SW 1271 (cell line): ENCODE data around the gene GLRA1.
A peak's percentile ranks its signal among the peaks of the same experiment; 100 is the strongest.
"Not testable (repeated sequence)": the region's sequence is repeated elsewhere in the genome, so short reads cannot be mapped to it uniquely, and the experiment has no call there.

Experiments used
- DNase-seq, 2 experiments: peaks; one replicate each; lab custom pipeline; 2025; lab: John Stamatoyannopoulos, UW

Gene GLRA1

DNA sequence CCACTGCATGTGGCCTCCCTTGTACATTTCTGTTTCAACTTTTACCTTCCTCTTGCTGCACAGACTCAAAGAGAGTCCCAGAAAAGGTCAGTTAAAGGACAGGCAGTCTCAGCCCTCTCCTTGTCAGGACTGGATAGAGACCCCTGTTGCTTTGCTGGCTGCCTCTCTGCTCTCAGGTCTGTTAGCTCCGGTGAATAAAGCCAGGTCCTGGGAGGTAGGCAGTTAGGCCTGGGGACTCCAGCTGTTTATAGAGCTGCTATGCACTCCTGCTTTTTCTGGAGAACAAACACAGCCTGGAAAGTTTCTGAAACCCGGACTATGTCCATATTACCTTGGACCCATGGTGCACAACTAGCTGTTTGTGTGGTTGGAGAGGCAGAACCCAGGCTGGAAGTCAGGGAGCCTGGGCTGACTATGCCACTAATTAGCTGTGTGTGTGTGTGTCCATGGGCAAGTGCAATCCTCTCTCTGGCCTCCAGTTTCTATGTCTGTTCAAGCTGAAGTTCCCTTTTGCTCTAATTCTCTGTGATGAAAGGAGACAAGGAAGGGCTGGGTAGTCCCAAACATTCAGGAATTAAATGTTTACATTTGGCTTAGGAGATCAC lies 42.9 kb downstream of the GLRA1 start:
- DNase-seq = no peak

DNA sequence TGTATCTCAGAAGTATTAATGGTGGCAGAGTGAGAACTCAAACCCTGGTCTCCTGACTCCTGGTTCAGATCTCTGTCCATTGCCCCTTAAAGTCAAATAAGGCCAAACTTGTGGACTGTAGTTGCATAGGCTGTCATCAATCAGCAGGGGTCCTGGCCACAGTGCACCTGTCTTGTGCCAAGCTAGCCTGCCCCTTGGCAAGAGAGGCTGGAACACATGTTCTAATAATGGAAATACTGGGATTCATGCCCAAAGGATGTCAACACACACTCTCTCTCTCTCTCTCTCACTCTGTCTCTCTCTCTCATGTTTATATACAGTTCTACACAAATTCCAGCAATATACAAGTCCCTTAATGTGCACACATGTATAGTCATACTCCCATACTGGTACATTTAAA lies 44.3 kb downstream of the GLRA1 start:
- no peak for DNase-seq

- DNase-seq = no peak
Measured at GRCh38 chr5:151873701-151874100, 51.0 kb downstream of the GLRA1 start.

DNA sequence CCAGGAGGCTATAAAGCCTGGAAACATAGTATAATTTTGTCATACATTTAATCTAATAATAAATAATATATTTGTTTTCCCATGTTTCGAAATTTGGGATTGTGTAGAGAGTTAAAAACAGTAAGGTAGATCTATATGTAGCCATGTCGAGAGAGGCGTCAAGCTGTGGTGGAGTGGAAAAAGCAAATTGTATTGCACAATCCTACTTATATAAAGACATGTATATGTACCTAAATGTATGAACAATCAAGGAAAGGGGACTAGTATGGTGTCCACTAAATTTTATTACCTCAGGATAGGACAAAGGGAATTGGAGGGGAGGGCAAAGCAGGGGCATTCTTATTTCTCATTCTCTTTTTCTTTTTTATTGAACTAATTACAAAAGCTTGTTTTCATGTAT lies 52.0 kb downstream of the GLRA1 start:
- no peak for DNase-seq

DNA sequence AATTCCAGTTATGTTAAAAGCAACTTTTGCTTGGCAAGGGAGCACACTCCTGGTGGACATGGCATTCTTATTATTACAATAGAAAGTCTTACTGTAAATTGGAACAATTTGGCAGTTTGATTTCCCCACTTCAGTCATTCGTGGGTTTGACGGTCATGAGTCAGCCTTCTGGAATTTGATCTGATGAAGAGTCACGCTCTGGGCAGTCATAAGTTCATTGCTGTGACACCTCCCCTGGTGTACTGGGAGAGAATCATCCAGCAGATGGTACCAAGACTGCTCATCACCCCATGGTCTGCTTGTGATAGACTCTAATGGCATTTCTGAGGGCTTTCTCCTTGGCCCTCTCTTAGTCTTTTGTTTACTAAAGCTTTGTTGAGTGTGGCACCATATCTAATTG lies 53.8 kb downstream of the GLRA1 start:
- DNase-seq = peak; percentile 61 to 87

DNA sequence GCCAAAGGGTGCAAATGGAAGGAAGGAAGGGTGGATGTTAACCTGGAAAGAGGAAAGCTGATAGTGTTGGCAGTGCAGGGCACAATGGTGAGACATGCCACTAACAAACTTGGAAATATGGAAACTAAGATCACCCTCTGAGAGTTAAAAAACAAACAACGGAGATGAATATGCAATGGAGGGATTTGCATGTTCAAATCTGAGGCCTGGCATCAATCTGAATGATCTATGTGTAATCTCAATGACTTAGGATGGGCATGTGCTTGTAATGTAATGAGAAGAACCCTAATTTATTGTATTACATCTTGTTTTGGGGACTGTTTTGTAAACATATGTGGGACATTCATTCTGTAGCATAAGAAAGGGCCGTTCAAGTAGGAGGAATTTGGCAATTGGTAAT lies 54.4 kb downstream of the GLRA1 start:
- DNase-seq = no peak

GRCh38 chr5:151869843-151870242 lies 54.8 kb downstream of the GLRA1 start:
- DNase-seq = no peak

DNA sequence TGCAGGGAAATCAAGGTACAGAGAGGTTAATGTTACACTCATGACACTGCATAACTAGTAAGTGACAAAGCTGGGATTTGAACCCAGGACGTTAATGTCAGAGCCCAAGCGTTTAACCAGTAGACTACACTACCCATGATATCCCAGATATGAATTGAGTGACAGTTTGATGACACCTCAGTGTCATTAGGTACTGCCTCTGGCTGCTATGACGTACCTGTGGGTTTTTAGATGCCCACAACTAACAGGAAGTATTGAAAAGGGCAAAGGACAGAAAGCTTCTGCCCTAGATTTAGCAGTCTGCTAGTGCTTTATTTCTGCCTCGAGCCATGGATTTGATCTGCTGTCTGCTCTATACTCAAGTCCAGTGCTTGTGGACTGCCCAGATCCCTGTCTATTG lies 56.2 kb downstream of the GLRA1 start:
- no peak for DNase-seq

DNA sequence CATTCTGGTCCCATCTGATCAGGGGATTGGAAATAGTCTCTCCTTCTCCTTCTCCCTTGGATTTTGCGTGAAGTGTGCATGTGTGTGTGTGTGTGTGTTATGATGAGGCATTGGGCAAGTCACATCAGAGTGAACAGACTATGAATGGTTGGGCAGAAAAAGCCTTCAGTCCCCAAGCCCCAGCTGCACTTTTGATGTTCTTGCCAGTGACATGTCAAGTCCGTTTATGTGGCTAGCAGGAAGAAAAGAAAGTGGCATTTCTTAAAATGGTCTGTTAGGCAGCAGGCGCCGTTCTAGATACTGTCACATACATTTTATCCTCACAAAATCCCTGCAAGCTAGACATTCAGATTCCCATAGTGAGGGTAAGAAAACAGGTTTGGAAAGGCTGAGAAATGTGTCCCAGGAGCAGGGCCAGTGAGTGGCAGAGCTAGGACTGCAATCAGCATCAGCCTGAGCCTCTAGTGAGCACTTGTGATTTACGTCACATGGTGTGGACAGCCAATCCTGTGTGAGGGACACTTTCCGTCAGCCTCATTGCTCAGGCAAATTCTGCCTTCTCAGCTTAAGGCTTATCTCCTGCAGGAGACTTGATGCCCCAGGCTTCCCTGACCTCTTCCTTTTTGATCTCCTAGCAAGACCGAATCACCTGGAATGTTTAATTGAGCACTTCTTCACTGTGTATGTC lies 60.4 kb downstream of the GLRA1 start:
- no peak for DNase-seq

- DNase-seq = no peak
Measured at GRCh38 chr5:151863566-151863965, 61.1 kb downstream of the GLRA1 start.

- DNase-seq = no peak
Measured at GRCh38 chr5:151862811-151863472, 61.7 kb downstream of the GLRA1 start.

- DNase-seq = not testable (repeated sequence)
Measured at GRCh38 chr5:151860867-151861266, 63.8 kb downstream of the GLRA1 start.

GRCh38 chr5:151856861-151857260 lies 67.8 kb downstream of the GLRA1 start:
- DNase-seq = no peak

- DNase-seq = no peak
Measured at GRCh38 chr5:151855701-151856100, 69.0 kb downstream of the GLRA1 start.

- DNase-seq = no peak
Measured at GRCh38 chr5:151847871-151848270, 76.8 kb downstream of the GLRA1 start.

DNA sequence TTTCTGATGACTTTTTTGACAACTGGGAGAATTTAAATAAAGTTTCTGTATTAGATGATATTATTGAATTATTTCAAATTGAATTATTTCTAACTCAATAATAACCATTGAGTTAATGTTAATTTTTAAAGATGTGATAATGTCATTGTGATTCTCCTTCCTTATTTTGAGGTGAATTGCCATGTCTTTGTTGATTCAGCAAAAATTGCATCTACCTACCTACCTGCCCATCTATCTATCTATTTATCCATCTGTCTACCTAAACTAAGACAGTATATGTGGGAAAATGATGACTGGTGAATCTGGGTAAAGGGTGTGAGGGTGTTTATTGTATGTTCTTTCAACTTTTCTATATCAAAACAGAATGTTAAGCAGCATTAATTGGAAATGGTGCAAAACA lies 77.9 kb downstream of the GLRA1 start:
- no peak for DNase-seq

DNA sequence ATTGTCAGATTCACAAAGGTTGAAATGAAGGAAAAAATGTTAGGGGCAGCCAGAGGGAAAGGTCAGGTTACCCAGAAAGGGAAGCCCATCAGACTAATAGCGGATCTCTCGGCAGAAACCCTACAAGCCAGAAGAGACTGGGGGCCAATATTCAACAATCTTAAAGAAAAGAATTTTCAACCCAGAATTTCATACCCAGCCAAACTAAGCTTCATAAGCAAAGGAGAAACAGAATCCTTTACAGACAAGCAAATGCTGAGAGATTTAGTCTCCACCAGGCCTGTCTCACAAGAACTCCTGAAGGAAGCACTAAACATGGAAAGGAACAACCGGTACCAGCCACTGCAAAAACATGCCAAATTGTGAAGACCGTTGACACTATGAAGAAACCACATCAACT lies 91.8 kb downstream of the GLRA1 start:
- DNase-seq = not testable (repeated sequence)

- no peak for DNase-seq
Measured at GRCh38 chr5:151829370-151829769, 95.3 kb downstream of the GLRA1 start.

DNA sequence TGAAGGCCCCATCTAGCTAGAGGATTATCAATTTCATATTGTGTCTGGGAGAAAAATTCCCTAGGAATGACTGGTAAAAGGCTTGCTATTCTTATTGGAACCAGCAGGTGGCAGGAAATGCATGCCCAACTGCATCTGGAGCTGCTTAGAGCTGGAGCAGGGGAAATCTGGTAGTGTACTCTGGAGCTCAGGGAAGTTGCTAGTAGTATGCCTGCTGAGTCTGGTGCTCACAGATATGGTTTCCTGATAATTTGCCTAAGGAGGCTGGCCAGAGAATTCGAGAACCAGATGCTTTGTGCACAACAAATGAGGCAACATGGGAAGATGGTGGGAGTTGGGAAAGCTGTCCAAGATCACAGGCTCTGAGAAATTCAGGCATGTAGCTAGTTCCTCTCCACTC lies 99.2 kb downstream of the GLRA1 start:
- DNase-seq = peak in 1 of 2 experiments; percentile 76

DNA sequence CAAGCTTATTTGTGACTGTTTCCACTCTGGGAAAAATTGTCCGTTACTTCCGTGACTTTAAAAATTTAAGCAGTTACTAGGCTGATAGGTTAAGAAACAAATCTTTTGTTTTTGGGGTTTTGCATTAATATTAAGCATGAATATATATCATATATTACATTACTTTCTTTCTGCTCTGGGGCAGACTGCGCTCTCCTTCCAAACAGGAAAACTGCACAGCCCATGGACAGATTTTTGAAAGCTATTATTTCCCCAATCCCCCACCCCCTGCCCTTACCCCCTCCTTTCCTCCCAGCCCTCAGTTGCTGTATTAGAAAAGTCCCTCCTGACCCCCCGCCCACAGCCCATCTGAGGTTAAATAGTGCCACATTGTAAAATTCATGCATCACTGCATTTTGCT lies 102.5 kb downstream of the GLRA1 start:
- no peak for DNase-seq

GRCh38 chr5:151820903-151821302 lies 103.7 kb downstream of the GLRA1 start:
- no peak for DNase-seq

GRCh38 chr5:151820271-151820670 lies 104.4 kb downstream of the GLRA1 start:
- no peak for DNase-seq

DNA sequence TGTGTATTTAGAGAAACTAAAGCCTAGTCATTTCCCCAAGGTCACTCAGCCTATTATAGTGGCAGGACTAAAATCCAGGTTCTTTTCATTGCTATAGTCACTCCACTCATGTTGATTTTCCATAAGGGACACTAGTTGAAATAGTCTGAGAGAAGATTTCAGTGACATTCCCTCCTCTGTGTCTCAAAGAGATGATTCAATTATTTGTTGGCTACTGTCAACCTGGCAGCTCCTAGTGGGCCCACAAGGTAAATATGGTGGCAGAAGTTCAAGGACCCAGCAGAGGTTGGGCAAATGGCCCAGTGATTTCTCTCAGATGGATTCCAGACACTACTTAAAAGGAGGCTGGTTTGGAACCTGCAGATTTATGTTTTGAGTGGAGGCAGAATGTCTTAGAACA lies 104.8 kb downstream of the GLRA1 start:
- no peak for DNase-seq

DNA sequence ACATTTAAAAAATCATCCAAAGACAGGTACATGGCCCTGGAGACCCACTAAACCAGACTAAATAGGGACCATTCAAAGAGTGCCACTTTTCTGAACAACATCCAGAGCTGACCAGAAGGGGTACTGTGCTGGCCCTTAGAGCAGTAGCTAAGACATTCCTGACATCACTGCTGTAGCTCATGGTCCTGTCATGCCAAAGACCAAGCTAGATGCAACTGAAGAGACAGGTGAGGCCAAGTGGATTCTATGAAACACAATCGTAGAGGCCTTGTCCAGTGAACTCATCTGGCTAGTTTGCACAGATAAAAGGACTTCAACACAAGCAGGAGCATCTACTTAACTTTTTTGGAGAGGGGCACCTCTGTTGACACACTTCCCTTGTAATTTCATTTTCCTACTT lies 109.6 kb downstream of the GLRA1 start:
- no peak for DNase-seq
